ENCODE results near the gene LRRC8C.

LRRC8C gene

GRCh38 chr1:89632657-89633247 lies at the start of gene LRRC8C:
TSS of gene LRRC8C (plus strand) at chr1:89633120. CDS start at chr1:89686474, 53,354 bp downstream.
- H3F3A ChIP-seq (ENCODE audit: low read depth), result no peaks in the 10 kb centered on the region

DNA sequence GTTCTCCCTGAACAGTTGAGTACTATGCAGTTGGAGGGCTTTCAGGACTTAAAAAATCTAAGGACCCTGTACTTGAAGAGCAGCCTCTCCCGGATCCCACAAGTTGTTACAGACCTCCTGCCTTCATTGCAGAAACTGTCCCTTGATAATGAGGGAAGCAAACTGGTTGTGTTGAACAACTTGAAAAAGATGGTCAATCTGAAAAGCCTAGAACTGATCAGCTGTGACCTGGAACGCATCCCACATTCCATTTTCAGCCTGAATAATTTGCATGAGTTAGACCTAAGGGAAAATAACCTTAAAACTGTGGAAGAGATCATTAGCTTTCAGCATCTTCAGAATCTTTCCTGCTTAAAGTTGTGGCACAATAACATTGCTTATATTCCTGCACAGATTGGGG lies 48.7 kb upstream of the LRRC8C start:
- Histone ChIP-seq H3K27me3 (ENCODE audit: insufficient read depth, low read length, poor library complexity, severe bottlenecking) (no peaks in the 10 kb centered on the region), H4K20me1 (ENCODE audit: insufficient read depth, low read length, poor library complexity, severe bottlenecking) (no peaks in the 10 kb centered on the region), H3K4me3 (ENCODE audit: low read length, poor library complexity, severe bottlenecking) (no peak overlapping the region), H3K9me3 (ENCODE audit: insufficient read depth, low read depth, low read length) (no peaks in the 10 kb centered on the region), H3F3A (ENCODE audit: low read depth) (no peaks in the 10 kb centered on the region), H2AFZ (ENCODE audit: low read length) (no peak overlapping the region), H3K9ac (ENCODE audit: low read depth, low read length, poor library complexity, severe bottlenecking) (no peak overlapping the region), H3K79me2 (ENCODE audit: insufficient read depth, low read length) (no peaks in the 10 kb centered on the region), H3K9me2 (replicated peaks; ENCODE audit: low read depth, low read length) (no peaks in the 10 kb centered on the region), H3K4me2 (ENCODE audit: low read depth, low read length, poor library complexity, severe bottlenecking) (no peak overlapping the region), H3K36me3 (ENCODE audit: insufficient read depth, low read length) (peaks cover 69% of the 10 kb centered on the region; the same call in 1 of the 2 replicates), H3K4me1 (ENCODE audit: insufficient read depth, low read length, poor library complexity, severe bottlenecking) (no peaks in the 10 kb centered on the region)
- TF ChIP-seq EZH2phosphoT487 (IDR thresholded peaks at IDR 0.05; ENCODE audit: borderline replicate concordance), result no peak

More at GRCh38 chr1:89632657-89633247, at the start of gene LRRC8C:
- peaks cover 29% of the 10 kb centered on the region for H4K20me1 ChIP-seq (ENCODE audit: insufficient read depth, low read length, poor library complexity, severe bottlenecking)
- H3K79me2 ChIP-seq (ENCODE audit: insufficient read depth, low read length), result peaks cover 53% of the 10 kb centered on the region
- peak within 1 kb of the TSS; percentile 85 for H2AFZ ChIP-seq (ENCODE audit: low read length)
- H3K27me3 ChIP-seq (ENCODE audit: insufficient read depth, low read length, poor library complexity, severe bottlenecking), result no peaks in the 10 kb centered on the region
- H3K36me3 ChIP-seq (ENCODE audit: insufficient read depth, low read length), result no peaks in the 10 kb centered on the region
- peaks cover 62% of the 10 kb centered on the region for H3K4me1 ChIP-seq (ENCODE audit: insufficient read depth, low read length, poor library complexity, severe bottlenecking)
- H3K4me3 ChIP-seq (ENCODE audit: low read length, poor library complexity, severe bottlenecking), result peak within 1 kb of the TSS; percentile 87
- peak within 1 kb of the TSS; percentile 88 for H3K4me2 ChIP-seq (ENCODE audit: low read depth, low read length, poor library complexity, severe bottlenecking)
- H3K9me3 ChIP-seq (ENCODE audit: insufficient read depth, low read depth, low read length), result no peaks in the 10 kb centered on the region
- TF ChIP-seq EZH2phosphoT487 (IDR thresholded peaks at IDR 0.05; ENCODE audit: borderline replicate concordance) (no peak), CTCF (conservative IDR thresholded peaks at IDR 0.05; ENCODE audit: low read length) (peak; percentile 37; the same call in 1 of the 2 replicates)
- no peaks in the 10 kb centered on the region for H3K9me2 ChIP-seq (replicated peaks; ENCODE audit: low read depth, low read length)
- peak within 1 kb of the TSS; percentile 78 for H3K9ac ChIP-seq (ENCODE audit: low read depth, low read length, poor library complexity, severe bottlenecking)

GRCh38 chr1:89584781-89585180 lies 48.1 kb upstream of the LRRC8C start:
- Histone ChIP-seq H3K4me1 (ENCODE audit: insufficient read depth, low read length, poor library complexity, severe bottlenecking) (no peaks in the 10 kb centered on the region), H3K4me2 (ENCODE audit: low read depth, low read length, poor library complexity, severe bottlenecking) (no peak overlapping the region), H3K4me3 (ENCODE audit: low read length, poor library complexity, severe bottlenecking) (no peak overlapping the region), H3K9me2 (replicated peaks; ENCODE audit: low read depth, low read length) (no peaks in the 10 kb centered on the region), H3K9ac (ENCODE audit: low read depth, low read length, poor library complexity, severe bottlenecking) (no peak overlapping the region), H3K79me2 (ENCODE audit: insufficient read depth, low read length) (no peaks in the 10 kb centered on the region), H3K36me3 (ENCODE audit: insufficient read depth, low read length) (peaks cover 64% of the 10 kb centered on the region; the same call in 1 of the 2 replicates), H3K27me3 (ENCODE audit: insufficient read depth, low read length, poor library complexity, severe bottlenecking) (no peaks in the 10 kb centered on the region), H3F3A (ENCODE audit: low read depth) (no peaks in the 10 kb centered on the region), H4K20me1 (ENCODE audit: insufficient read depth, low read length, poor library complexity, severe bottlenecking) (no peaks in the 10 kb centered on the region), H3K9me3 (ENCODE audit: insufficient read depth, low read depth, low read length) (no peaks in the 10 kb centered on the region), H2AFZ (ENCODE audit: low read length) (no peak overlapping the region)
- no peak for TF ChIP-seq CTCF (conservative IDR thresholded peaks at IDR 0.05; ENCODE audit: low read length)
- no peak for TF ChIP-seq EZH2phosphoT487 (IDR thresholded peaks at IDR 0.05; ENCODE audit: borderline replicate concordance)

GRCh38 chr1:89587729-89588161 lies 45.2 kb upstream of the LRRC8C start:
- Histone ChIP-seq H3K9ac (ENCODE audit: low read depth, low read length, poor library complexity, severe bottlenecking) (no peak overlapping the region), H3F3A (ENCODE audit: low read depth) (no peaks in the 10 kb centered on the region), H3K27me3 (ENCODE audit: insufficient read depth, low read length, poor library complexity, severe bottlenecking) (no peaks in the 10 kb centered on the region), H3K4me3 (ENCODE audit: low read length, poor library complexity, severe bottlenecking) (no peak overlapping the region), H3K79me2 (ENCODE audit: insufficient read depth, low read length) (no peaks in the 10 kb centered on the region), H3K9me3 (ENCODE audit: insufficient read depth, low read depth, low read length) (no peaks in the 10 kb centered on the region), H3K4me2 (ENCODE audit: low read depth, low read length, poor library complexity, severe bottlenecking) (no peak overlapping the region), H4K20me1 (ENCODE audit: insufficient read depth, low read length, poor library complexity, severe bottlenecking) (no peaks in the 10 kb centered on the region), H3K9me2 (replicated peaks; ENCODE audit: low read depth, low read length) (no peaks in the 10 kb centered on the region), H3K36me3 (ENCODE audit: insufficient read depth, low read length) (peaks cover 37% of the 10 kb centered on the region; the same call in 1 of the 2 replicates), H2AFZ (ENCODE audit: low read length) (no peak overlapping the region), H3K4me1 (ENCODE audit: insufficient read depth, low read length, poor library complexity, severe bottlenecking) (no peaks in the 10 kb centered on the region)
- TF ChIP-seq CTCF (conservative IDR thresholded peaks at IDR 0.05; ENCODE audit: low read length), result no peak
- no peak for TF ChIP-seq EZH2phosphoT487 (IDR thresholded peaks at IDR 0.05; ENCODE audit: borderline replicate concordance)
